GM12873 (cell line): ENCODE data around the gene FAM9A.

ENCODE experiments used
- CTCF ChIP-seq: IDR thresholded peaks from 2 replicates; pipeline ENCODE4 v1.5.1; 2012; ENCODE audit warnings: low read depth, mild to moderate bottlenecking, moderate library complexity, low read length, control low read depth; ENCODE audit not compliant: insufficient read depth; ENCODE audit errors: missing control alignments

FAM9A gene

DNA sequence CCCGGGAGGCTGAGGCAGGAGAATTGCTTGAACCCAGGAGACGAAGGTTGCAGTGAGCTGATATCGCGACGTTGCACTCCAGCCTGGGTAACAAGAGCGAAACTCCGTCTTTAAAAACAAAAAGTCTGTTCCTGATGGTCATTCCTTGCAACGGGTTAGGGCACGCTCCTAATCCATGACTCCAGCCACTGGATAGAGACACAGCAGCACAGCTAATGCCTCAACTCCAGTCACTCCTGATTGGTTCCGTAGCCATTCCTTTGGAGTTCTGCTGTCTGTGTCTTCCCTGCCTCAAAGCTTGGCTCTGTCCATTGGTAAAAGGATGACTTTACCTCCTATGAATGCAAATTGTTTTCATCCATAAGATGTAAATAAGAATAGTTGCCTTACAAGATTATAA lies 44.3 kb upstream of the FAM9A start:
- TF ChIP-seq CTCF, result no peak

- no peak for TF ChIP-seq CTCF
Measured at GRCh38 chrX:8845060-8845459, 43.9 kb upstream of the FAM9A start.

DNA sequence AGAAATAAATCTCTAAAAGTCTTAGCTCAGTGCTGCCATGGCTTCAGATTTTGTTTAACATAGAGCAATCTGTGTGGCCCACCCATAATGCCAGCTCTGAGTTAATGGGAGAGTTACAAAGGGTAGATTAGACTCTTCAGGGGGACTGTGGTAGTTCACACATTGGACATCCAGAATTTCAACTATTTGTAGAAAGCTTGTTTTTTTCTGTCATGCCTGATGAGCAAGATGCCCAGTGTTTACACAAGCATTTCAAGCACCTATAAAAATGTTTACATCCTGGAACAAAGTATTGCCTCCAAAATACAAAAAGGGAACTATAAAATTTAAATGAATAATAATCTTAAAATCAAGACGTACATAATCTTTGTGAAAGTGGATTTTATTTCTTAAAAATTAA lies 43.0 kb upstream of the FAM9A start:
- no peak for TF ChIP-seq CTCF

GRCh38 chrX:8841911-8842310 lies 40.7 kb upstream of the FAM9A start:
- TF ChIP-seq CTCF, result no peak

DNA sequence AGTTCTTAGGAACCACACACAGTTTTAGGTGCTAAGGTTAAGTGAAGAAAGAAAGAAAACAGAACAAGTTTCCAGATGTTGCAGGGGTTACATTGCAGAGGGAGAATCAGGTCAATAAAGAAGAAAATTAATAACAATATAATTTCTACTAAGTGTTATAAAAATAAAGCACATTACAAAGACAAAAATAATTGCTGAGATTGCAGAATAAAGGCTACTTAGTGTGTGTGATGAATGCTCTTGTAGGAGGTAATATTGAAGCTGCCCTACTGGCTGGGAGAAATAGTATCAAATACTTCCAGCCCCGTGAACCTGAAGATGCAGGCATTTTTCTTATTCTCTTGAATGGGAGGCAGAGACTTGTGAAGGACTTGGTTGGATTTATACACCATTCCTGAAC lies 33.2 kb upstream of the FAM9A start:
- no peak for TF ChIP-seq CTCF

GRCh38 chrX:8832582-8833378 lies 31.6 kb upstream of the FAM9A start:
- TF ChIP-seq CTCF, result no peak

GRCh38 chrX:8823698-8824097 lies 22.5 kb upstream of the FAM9A start:
- TF ChIP-seq CTCF, result no peak
